Eye (tissue), 1 donor: Measurements from ENCODE around the gene ACE2.
"Not testable (repeated sequence)": the region's sequence is repeated elsewhere in the genome, so short reads cannot be mapped to it uniquely, and the experiment has no call there.

Experiments
- DNase-seq: peaks from one replicate; pipeline ENCODE4 v3.0.0-alpha.2; 2015

The ACE2 gene

GRCh38 chrX:15600745-15601144, at the start of gene ACE2:
Gene ACE2, minus strand, starts transcription at chrX:15600960. Its CDS starts 49 bp downstream, at chrX:15600911.
- no peak for DNase-seq

- DNase-seq = not testable (repeated sequence)
These were observed 46.8 kb upstream of the ACE2 start for GRCh38 chrX:15647510-15647909.

- DNase-seq = no peak
These were observed 45.8 kb upstream of the ACE2 start for GRCh38 chrX:15646543-15646942.

- DNase-seq = no peak
These were observed 45.3 kb upstream of the ACE2 start for GRCh38 chrX:15646031-15646430.

- no peak for DNase-seq
These were observed 44.5 kb upstream of the ACE2 start for GRCh38 chrX:15645266-15645665.

- DNase-seq = no peak
These were observed 43.8 kb upstream of the ACE2 start for GRCh38 chrX:15644560-15644872.

- DNase-seq = no peak
These were observed 43.2 kb upstream of the ACE2 start for GRCh38 chrX:15643786-15644559.

- no peak for DNase-seq
These were observed 30.9 kb upstream of the ACE2 start for GRCh38 chrX:15631637-15632036.

- peak; percentile 6 for DNase-seq
These were observed 22.3 kb upstream of the ACE2 start for GRCh38 chrX:15623054-15623453.

- no peak for DNase-seq
These were observed 18.4 kb upstream of the ACE2 start for GRCh38 chrX:15619053-15619755.

- DNase-seq = no peak
These were observed 16.4 kb upstream of the ACE2 start for GRCh38 chrX:15617111-15617510.

- no peak for DNase-seq
These were observed 15.8 kb upstream of the ACE2 start for GRCh38 chrX:15616531-15616930.

- no peak for DNase-seq
These were observed 6.3 kb upstream of the ACE2 start for GRCh38 chrX:15607067-15607466.

- DNase-seq = no peak
These were observed 5.4 kb upstream of the ACE2 start for GRCh38 chrX:15606136-15606535.

GRCh38 chrX:15605226-15605625, 4.5 kb upstream of the ACE2 start:
- no peak for DNase-seq

GRCh38 chrX:15602761-15603160, 2.0 kb upstream of the ACE2 start:
- DNase-seq = no peak

- DNase-seq = no peak
These were observed 1.2 kb upstream of the ACE2 start for GRCh38 chrX:15601932-15602331.

- no peak for DNase-seq
These were observed 711 bp downstream of the ACE2 start for GRCh38 chrX:15600049-15600448.

GRCh38 chrX:15599461-15599860, 1.3 kb downstream of the ACE2 start:
- no peak for DNase-seq

- no peak for DNase-seq
These were observed 2.7 kb downstream of the ACE2 start for GRCh38 chrX:15598026-15598425.

GRCh38 chrX:15594371-15594770, 6.4 kb downstream of the ACE2 start:
- no peak for DNase-seq

- no peak for DNase-seq
These were observed 20.7 kb downstream of the ACE2 start for GRCh38 chrX:15579778-15580747.

- DNase-seq = no peak
These were observed 24.7 kb downstream of the ACE2 start for GRCh38 chrX:15576019-15576418.
